SK-MEL-5 (cell line): Measurements from ENCODE around the gene CSNK1D. TPM values are rescaled to one million over a fixed set of nuclear protein-coding genes. Genes with fewer than 3 reads are reported as not detected.
A peak's percentile ranks its signal among the peaks of the same experiment; 100 is the strongest.

Experiments
- DNase-seq: peaks from one replicate; pipeline ENCODE4 v3.0.0-alpha.2; 2016; ENCODE audit warnings: low read depth, low spot score
- in situ Hi-C: cut with HindIII; loops from 2 replicates; pipeline ENCODE4 v1.10.0; 2016; ENCODE audit warnings: low sequenced_read_pairs, high pct_unique_total_duplicates, low pct_unique_long_range_greater_than_20kb
- total RNA-seq: library from RNA; depleted of rRNA; stranded (reverse); fragments of >200 nt; shearing (Covaris generic); gene quantifications from 2 replicates; pipeline ENCODE4 v1.2.3, GENCODE V29; 2014

CSNK1D gene
- total RNA-seq, 1 experiment from 2014 or later, result 23.6 TPM

DNA sequence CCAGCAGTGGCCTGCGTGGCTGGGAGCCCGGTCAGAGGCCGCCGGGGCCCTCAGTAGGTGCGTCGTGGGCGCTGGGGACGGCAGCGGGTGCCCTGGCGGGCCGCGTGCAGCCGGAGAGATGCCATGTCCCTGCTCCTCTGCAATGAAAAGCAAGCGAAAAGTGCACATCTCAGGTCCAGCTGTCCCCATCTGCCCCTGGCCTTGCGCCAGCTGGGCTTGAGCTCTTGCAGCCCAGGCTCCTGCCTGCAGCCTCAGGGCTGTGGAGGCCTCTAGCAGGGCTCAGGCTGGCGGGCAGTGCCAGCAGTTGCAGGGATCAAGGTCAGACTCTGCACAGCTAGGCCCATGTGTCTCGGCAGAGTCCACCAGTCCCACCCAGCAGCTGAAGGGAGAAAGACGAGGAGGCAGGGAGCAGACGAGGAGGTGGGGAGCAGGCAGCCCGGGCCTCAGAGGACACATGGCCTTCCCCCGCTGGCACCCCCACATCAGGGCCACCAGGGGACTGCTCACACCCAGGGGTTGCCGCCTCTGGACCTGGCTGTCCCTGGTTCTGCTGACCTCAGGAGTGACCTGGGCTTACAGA is 33.5 kb downstream of the CSNK1D start:
- no peak for DNase-seq
- in situ Hi-C loops, result no loop called here

GRCh38 chr17:82239401-82239925 is 34.0 kb downstream of the CSNK1D start:
- in situ Hi-C loops, result no loop called here
- no peak for DNase-seq

DNA sequence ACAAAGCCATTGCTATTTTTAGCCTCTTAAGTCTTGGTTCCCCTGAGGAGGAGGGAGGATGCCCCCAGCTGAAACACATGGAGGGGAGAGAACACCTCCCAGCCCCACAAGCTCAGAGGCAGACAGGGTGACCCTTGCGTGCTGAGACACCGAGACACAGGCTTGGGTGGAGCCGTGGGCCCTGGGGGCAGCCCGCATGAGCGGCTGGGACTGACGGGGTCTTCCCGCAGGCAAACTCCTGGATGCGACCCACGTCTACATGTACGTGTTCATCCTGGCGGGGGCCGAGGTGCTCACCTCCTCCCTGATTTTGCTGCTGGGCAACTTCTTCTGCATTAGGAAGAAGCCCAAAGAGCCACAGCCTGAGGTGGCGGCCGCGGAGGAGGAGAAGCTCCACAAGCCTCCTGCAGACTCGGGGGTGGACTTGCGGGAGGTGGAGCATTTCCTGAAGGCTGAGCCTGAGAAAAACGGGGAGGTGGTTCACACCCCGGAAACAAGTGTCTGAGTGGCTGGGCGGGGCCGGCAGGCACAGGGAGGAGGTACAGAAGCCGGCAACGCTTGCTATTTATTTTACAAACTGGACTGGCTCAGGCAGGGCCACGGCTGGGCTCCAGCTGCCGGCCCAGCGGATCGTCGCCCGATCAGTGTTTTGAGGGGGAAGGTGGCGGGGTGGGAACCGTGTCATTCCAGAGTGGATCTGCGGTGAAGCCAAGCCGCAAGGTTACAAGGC is 34.9 kb downstream of the CSNK1D start:
- no peak for DNase-seq
- in situ Hi-C loops, result no loop called here

- no peak for DNase-seq
- in situ Hi-C loops, result no loop called here
Measured at GRCh38 chr17:82237746-82238471, 35.6 kb downstream of the CSNK1D start.

DNA sequence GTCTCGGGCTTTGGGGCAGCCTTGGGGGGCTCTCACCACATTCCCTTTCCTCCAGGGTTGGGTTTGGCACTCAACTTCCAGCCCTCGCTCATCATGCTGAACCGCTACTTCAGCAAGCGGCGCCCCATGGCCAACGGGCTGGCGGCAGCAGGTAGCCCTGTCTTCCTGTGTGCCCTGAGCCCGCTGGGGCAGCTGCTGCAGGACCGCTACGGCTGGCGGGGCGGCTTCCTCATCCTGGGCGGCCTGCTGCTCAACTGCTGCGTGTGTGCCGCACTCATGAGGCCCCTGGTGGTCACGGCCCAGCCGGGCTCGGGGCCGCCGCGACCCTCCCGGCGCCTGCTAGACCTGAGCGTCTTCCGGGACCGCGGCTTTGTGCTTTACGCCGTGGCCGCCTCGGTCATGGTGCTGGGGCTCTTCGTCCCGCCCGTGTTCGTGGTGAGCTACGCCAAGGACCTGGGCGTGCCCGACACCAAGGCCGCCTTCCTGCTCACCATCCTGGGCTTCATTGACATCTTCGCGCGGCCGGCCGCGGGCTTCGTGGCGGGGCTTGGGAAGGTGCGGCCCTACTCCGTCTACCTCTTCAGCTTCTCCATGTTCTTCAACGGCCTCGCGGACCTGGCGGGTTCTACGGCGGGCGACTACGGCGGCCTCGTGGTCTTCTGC is 36.3 kb downstream of the CSNK1D start:
- no peak for DNase-seq
- in situ Hi-C loops, result no loop called here

GRCh38 chr17:82236142-82236971 is 37.1 kb downstream of the CSNK1D start:
- peak; percentile 72 for DNase-seq
- in situ Hi-C loops, result no loop called here

DNA sequence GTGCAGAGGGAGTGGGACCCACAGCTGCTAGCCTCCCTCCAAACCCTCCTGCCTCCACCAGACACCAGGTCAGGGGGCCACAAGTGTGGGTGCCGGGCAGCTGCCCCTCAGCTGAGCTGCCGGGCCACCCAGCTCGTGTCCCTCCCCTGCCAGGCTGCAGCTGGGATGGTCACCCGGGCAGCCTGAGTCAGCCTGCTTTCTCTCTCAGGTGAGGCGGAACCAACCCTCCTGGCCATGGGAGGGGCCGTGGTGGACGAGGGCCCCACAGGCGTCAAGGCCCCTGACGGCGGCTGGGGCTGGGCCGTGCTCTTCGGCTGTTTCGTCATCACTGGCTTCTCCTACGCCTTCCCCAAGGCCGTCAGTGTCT is 37.7 kb downstream of the CSNK1D start:
- in situ Hi-C loops, result no loop called here

DNA sequence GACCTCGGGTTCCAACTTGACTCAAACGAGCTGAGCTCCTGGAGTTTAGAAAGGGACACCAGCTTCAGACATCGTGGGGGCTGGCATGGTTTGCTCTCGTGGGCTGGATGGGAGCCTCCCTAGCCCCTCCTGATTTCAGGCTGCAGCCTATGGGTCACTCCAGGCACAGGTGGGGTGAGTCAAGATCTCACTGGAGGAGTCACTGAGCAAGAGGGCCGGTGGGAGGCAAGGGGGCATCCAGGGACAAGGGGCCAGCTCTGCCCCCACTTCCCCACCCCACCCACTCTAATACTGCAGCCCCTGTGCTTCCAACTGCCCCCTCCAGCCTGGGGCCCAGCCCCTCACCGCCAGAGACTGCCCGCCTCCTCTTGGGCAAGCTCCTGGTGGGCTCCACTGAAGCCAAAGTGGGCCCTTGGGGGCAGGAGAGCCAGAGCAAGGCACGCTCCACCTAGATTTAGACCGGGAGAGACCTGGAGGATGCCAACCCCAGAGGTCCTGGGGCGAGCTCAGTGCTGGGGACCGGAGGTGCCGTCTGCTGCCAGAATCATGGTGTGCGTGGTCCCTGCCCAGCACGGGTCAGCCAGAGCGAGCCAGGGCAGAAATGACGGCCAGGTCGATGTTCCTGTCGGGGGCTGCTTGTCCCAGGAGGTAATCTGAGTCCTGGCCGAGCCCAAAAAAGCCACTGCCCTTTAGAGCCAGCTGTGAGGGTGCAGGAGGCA is 38.3 kb downstream of the CSNK1D start:
- no peak for DNase-seq
- in situ Hi-C loops, result no loop called here

More for the DNA sequence above, 37.7 kb downstream of the CSNK1D start:
- DNase-seq, result no peak

DNA sequence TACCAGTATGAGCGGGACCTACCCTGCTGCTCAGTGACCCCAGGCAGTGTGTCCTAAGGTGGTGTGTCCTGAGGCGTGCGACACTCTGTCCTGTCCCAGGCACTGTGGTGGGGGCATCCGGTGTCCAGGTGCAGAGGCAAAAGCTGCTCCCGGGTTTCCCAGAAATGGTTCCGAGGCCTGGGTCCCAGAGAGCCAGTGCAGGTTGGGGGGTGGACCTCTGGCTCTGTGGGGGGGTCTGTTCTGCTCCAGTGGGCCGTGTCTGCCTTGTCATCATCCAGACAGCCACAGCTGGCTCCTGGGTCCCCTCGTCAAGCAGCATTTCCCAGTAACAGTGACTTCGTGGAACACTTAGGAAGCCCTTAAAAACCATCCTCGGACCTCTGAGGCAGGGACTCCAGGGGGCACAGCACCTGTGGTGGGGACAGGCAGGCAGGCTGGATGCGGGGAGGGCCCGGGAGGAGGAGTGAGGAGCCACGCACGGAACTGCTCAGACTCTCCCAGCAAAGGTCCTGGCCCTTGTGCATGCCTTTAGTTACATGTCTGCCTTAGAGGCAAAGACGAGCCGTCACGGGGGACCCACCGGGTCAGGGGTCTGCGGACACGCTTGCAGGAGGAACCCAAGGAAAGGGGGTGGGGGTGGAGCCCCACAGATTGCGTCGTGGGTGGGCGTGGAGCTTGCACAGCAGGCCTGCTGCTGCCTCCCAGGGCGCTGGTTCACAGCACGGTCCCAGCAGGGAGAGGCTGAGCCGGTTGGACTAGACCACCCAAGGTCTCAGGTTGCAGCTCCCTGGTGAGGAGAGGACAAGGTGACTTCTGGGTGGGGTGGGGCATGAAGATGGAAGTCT is 39.1 kb downstream of the CSNK1D start:
- no peak for DNase-seq
- in situ Hi-C loops, result no loop called here

DNA sequence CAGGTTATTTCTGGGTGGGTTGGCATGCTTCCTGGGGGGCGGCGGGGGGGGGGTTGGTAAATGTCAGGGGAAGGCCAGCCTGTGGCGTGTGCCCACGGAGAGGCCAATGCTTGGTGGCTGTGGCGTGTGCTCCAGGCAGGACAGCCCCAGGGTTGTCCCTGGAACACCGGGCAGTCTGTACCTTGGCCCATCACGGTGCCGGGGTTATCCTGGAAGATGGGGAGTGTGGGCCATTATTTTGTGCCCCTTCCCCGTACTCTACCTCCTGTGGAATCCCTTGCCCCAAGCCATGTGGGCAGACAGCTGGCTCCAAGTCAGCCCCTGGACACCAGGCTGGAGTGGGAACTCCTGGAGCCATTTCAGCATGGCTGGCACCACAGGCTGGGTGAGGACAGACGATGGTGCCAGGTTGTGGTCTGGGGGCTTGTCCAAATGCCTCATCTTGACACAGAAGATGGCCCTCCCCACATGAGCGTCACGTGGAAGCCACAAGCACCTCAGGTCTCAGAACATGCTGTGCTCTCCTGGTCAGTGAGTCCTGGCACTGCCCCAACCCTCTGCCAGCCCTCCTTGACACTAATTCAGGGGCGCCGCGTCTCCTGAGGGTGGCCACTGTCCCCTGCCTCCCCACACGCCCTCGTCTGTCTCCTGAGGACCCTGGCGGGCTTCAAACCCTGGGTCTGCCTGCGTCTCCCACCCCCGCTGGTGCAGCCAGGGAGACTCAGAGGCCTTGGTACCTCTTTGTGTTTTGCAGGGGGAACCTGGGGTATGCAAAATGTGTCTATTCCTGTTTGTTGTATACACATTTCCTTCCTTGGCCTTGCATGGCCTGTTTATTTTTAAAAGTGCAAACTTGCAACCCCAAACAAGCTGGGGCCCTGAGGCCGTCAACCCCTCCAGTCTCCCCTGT is 40.4 kb downstream of the CSNK1D start:
- in situ Hi-C loops, result no loop called here
- no peak for DNase-seq

- in situ Hi-C loops, result no loop called here
- no peak for DNase-seq
Measured at GRCh38 chr17:82232322-82232820, 41.1 kb downstream of the CSNK1D start.

DNA sequence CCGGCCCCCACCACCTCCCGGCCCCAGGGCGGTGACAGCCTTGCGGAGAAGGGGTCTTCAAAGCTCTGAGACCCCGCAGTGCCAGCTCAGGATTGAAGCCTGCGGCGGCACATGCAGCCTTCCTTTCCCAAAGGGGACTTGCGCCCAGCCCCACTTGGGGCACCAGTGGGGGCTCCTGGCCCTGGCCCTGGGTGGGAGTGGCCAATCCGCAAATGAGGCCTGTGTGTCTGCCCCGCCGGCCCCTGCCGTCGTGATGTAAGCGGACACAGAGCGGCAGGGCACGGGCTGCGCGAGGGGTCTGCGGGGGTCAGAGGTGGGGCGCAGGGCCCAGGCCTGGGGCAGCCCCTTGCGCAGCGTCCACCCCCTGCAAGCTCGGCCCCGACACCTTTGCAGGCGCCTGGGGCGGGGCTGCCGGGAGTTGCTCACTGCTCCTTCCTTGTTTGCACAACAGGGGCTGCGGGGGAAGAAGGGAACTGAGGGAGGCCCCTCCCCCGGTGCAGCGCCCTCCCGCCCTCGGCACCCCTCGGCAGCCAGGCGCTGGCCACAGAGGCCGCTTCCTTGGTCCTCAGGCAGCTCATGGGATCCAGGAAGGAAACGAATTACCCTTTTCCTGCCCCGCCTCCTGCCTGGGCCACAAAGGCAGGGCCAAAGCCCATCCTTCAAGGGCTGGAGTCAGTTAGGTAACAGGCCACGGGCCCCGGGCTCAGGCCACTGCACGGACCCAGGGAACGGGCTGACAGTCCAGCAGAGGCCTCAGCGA is 41.8 kb downstream of the CSNK1D start:
- in situ Hi-C loops, result no loop called here
- DNase-seq, result peak; percentile 76

DNA sequence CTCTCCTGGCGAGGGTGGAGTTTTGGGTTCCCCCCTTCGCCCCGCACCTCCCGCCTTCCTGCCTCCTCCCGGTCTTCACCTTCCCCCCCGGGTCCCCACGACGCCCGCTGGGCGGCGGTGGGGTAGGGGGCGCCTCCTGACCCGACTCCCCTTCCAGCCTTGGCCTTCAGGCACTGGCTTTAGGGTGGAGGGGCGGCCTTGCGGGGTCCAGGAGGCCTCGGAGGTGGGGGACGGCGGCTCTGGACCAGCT is 42.3 kb downstream of the CSNK1D start:
- in situ Hi-C loops, result no loop called here
- DNase-seq, result no peak

- in situ Hi-C loops, result no loop called here
- peak; percentile 85 for DNase-seq
Measured at GRCh38 chr17:82230609-82231311, 42.7 kb downstream of the CSNK1D start.
